Esophagus muscularis mucosa (tissue), 4 donors: ENCODE data around the gene FBLIM1. TPM values are rescaled to one million over a fixed set of nuclear protein-coding genes. Genes with fewer than 3 reads are reported as not detected.

Experiments used
- DNase-seq: peaks from one replicate; pipeline ENCODE4 v3.0.0-alpha.2; 2017; ENCODE audit errors: extremely low spot score
- H3K27ac ChIP-seq, 4 donors: fragments of 200-600 bp; sonication (generic); replicated peaks in 1 of 4; 1 replicate in 3 of 4; 2 replicates in 1 of 4; pipeline ENCODE4 v1.5.1; 2016 to 2019; ENCODE audit warnings: mild to moderate bottlenecking in 1 of 4
- H3K27me3 ChIP-seq, 4 donors: fragments of 200-600 bp; sonication (generic); one replicate each; pipeline versions ENCODE4 v1.5.1 to v1.6.0; 2016 to 2019
- H3K36me3 ChIP-seq, 4 donors: fragments of 200-600 bp; sonication (generic); one replicate each; pipeline ENCODE4 v1.5.1; 2016 to 2019
- H3K4me1 ChIP-seq, 4 donors: fragments of 200-600 bp; sonication (generic); one replicate each; pipeline ENCODE4 v1.5.1; 2016 to 2019
- H3K4me3 ChIP-seq, 4 donors: fragments of 200-600 bp; sonication (generic); 1 replicate in 2 of 4; 2 replicates in 2 of 4; pipeline ENCODE4 v1.5.1; 2016 to 2019; ENCODE audit warnings: mild to moderate bottlenecking in 4 of 4, moderate library complexity in 1 of 4
- H3K9me3 ChIP-seq, 4 donors: fragments of 200-600 bp; sonication (generic); 1 replicate in 3 of 4; 2 replicates in 1 of 4; pipeline ENCODE4 v1.5.1; 2016 to 2019
- CTCF ChIP-seq, 3 experiments: fragments of 200-600 bp in 2 of 3; fragments of 450-650 bp in 1 of 3; sonication (generic) in 2 of 3; IDR thresholded peaks; one replicate each; pipeline ENCODE4 v1.5.1; 2017 to 2019; ENCODE audit warnings: antibody characterized with exemption in 3 of 3, mild to moderate bottlenecking in 2 of 3, moderate library complexity in 1 of 3
- EP300 ChIP-seq: sonication (generic); formaldehyde crosslinking; IDR thresholded peaks from one replicate; pipeline ENCODE4 v1.6.1; 2017; ENCODE audit warnings: antibody characterized with exemption
- POLR2A ChIP-seq: fragments of 450-650 bp; IDR thresholded peaks from one replicate; pipeline ENCODE4 v1.6.1; 2017; ENCODE audit warnings: antibody characterized with exemption, moderate library complexity, mild to moderate bottlenecking, low read depth
- POLR2AphosphoS5 ChIP-seq, 2 donors: sonication (generic); formaldehyde crosslinking; IDR thresholded peaks; one replicate each; pipeline ENCODE4 v1.6.1; 2017; ENCODE audit warnings: antibody characterized with exemption in 2 of 2
- WGBS: methylation state at CpG from one replicate; pipeline ENCODE4 v1.1.5; 2018; 5-methylcytosine and 5-hydroxymethylcytosine counted together
- intact Hi-C: fragments of 100-400 bp; cut with DNase I; formaldehyde crosslinking; loops from one replicate; pipeline ENCODE4 v1.15.1; 2023
- total RNA-seq, 4 donors: library from RNA; depleted of rRNA; stranded (reverse); fragments of >200 nt; gene quantifications; one replicate each; pipeline versions ENCODE4 v1.1.0 to v1.2.1, GENCODE V29; 2016

Gene FBLIM1
- total RNA-seq, 4 donors from 2014 or later, result 44.9 to 115 (median 71.8) TPM

GRCh38 chr1:15785683-15786082, 27.1 kb downstream of the FBLIM1 start:
- H3K27me3 ChIP-seq, result no peaks in the 10 kb centered on the region
- no peak overlapping the region for H3K4me3 ChIP-seq
- intact Hi-C loops, result no loop called here
- TF ChIP-seq POLR2AphosphoS5 (IDR thresholded peaks at IDR 0.05), result no peak
- H3K36me3 ChIP-seq, result peaks cover 9 to 39% (median 35%) of the 10 kb centered on the region in 4 donors
- DNase-seq, result no peak
- no peaks in the 10 kb centered on the region for H3K9me3 ChIP-seq
- peaks cover 0 to 13% (median 12%) of the 10 kb centered on the region in 4 donors for H3K4me1 ChIP-seq
- WGBS, result 91% methylated on average over 7 of the region's 8 CpGs
- H3K27ac ChIP-seq, result no peak overlapping the region

GRCh38 chr1:15786581-15786980, 28.0 kb downstream of the FBLIM1 start:
- H3K4me3 ChIP-seq, result no peak overlapping the region
- intact Hi-C loops, result no loop called here
- TF ChIP-seq CTCF (IDR thresholded peaks at IDR 0.05) (no peak), POLR2AphosphoS5 (IDR thresholded peaks at IDR 0.05) (no peak), POLR2A (no peak), EP300 (no peak)
- 86% methylated on average over 8 of the region's 10 CpGs for WGBS
- peaks cover 0 to 13% (median 12%) of the 10 kb centered on the region in 4 donors for H3K4me1 ChIP-seq
- no peak for DNase-seq
- H3K27me3 ChIP-seq, result no peaks in the 10 kb centered on the region
- peaks cover 9 to 32% (median 28%) of the 10 kb centered on the region in 4 donors for H3K36me3 ChIP-seq
- H3K27ac ChIP-seq, result no peak overlapping the region
- H3K9me3 ChIP-seq, result no peaks in the 10 kb centered on the region

- intact Hi-C loops, result no loop called here
- TF ChIP-seq CTCF (IDR thresholded peaks at IDR 0.05) (no peak), POLR2AphosphoS5 (IDR thresholded peaks at IDR 0.05) (no peak), POLR2A (no peak), EP300 (no peak)
- 80% methylated on average over 13 of the region's 13 CpGs for WGBS
- H3K36me3 ChIP-seq, result peaks cover 9 to 23% (median 15%) of the 10 kb centered on the region in 4 donors
- H3K27me3 ChIP-seq, result no peaks in the 10 kb centered on the region
- H3K4me1 ChIP-seq, result peaks cover 3 to 25% (median 20%) of the 10 kb centered on the region in 4 donors
- no peak overlapping the region for H3K4me3 ChIP-seq
- no peak overlapping the region for H3K27ac ChIP-seq
- DNase-seq, result no peak
- H3K9me3 ChIP-seq, result no peaks in the 10 kb centered on the region
Measured at GRCh38 chr1:15788624-15789301, 30.2 kb downstream of the FBLIM1 start.

- peaks cover 22 to 72% (median 48%) of the 10 kb centered on the region in 4 donors for H3K4me1 ChIP-seq
- intact Hi-C loops, result no loop called here
Measured at GRCh38 chr1:15796086-15796462, 37.5 kb downstream of the FBLIM1 start.

More at GRCh38 chr1:15796086-15796462, 37.5 kb downstream of the FBLIM1 start:
- H3K36me3 ChIP-seq, result no peaks in the 10 kb centered on the region
- H3K27me3 ChIP-seq, result no peaks in the 10 kb centered on the region
- H3K27ac ChIP-seq, result peak overlapping the region; percentile 51 to 60 (median 56)
- no peak overlapping the region for H3K4me3 ChIP-seq
- no peaks in the 10 kb centered on the region for H3K9me3 ChIP-seq
- WGBS, result 93% methylated on average over 2 of the region's 2 CpGs
- TF ChIP-seq POLR2A, result no peak
- no peak for TF ChIP-seq CTCF (IDR thresholded peaks at IDR 0.05)
- TF ChIP-seq POLR2AphosphoS5 (IDR thresholded peaks at IDR 0.05), result no peak
- TF ChIP-seq EP300, result no peak
- DNase-seq, result no peak
